ENCODE data around the gene VPS26A. TPM values are rescaled to one million over a fixed set of nuclear protein-coding genes. Genes with fewer than 3 reads are reported as not detected.

Gene VPS26A
- total and polyA plus RNA-seq, 2 experiments from 2014 or later = 29.0 to 41.6 TPM

DNA sequence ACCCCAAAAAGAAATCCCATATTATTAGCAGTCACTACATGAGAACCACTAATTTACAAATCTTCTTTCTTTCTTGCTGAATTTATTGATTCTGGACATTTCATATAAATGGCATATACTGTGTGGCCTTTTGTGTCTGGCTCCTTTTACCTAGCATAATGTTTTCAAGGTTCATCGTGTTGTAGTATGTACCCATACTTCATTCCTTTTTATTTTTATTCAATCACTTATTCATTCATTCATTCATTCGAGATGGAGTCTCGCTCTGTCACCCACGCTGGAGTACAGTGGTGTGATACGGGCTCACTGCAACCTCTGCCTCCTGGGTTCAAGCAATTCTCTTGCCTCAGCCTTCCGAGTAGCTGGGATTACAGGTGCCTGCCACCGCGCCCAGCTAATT lies 21.9 kb downstream of the VPS26A start:
- H3K27ac Mint-ChIP-seq = no peak overlapping the region
- Histone ChIP-seq H3K27ac (ENCODE audit: low read depth) (no peak overlapping the region), H3F3A (replicated peaks; ENCODE audit: low read depth) (no peaks in the 10 kb centered on the region), H3K4me3 (no peak overlapping the region), H3K36me3 (ENCODE audit: insufficient read depth) (no peaks in the 10 kb centered on the region), H3K9me2 (ENCODE audit: insufficient read depth) (no peaks in the 10 kb centered on the region), H3K27me3 (ENCODE audit: insufficient read depth) (no peaks in the 10 kb centered on the region), H2AFZ (no peak overlapping the region), H3K79me2 (replicated peaks; ENCODE audit: insufficient read depth) (peaks cover 65% of the 10 kb centered on the region), H3K4me1 (ENCODE audit: insufficient read depth) (no peaks in the 10 kb centered on the region), H4K20me1 (replicated peaks; ENCODE audit: insufficient read depth) (peaks cover 21% of the 10 kb centered on the region), H3K4me2 (no peak overlapping the region)
- no peaks in the 10 kb centered on the region for H3K27me3 Mint-ChIP-seq (ENCODE audit: insufficient read depth, low read depth, poor library complexity)
- no peaks in the 10 kb centered on the region for H3K9me3 Mint-ChIP-seq
- H3K36me3 Mint-ChIP-seq (ENCODE audit: low read depth) = no peaks in the 10 kb centered on the region
- no peak for ATAC-seq
- no peak for DNase-seq (ENCODE audit: low spot score)
- H3K4me1 Mint-ChIP-seq = no peaks in the 10 kb centered on the region
- no peak overlapping the region for H3K4me3 Mint-ChIP-seq
- TF ChIP-seq STAT1 (IDR thresholded peaks at IDR 0.05; ENCODE audit: unreplicated experiment) (no peak), JUNB (IDR thresholded peaks at IDR 0.05; ENCODE audit: unreplicated experiment) (no peak), EZH2 (IDR thresholded peaks at IDR 0.05; ENCODE audit: low read depth, unreplicated experiment) (no peak), CREB1 (CRISPR knock-in tag; IDR thresholded peaks at IDR 0.05; ENCODE audit: low read depth) (no peak), ZNF331 (CRISPR knock-in tag; IDR thresholded peaks at IDR 0.05; ENCODE audit: low read depth) (no peak), EZH2phosphoT487 (IDR thresholded peaks at IDR 0.05; ENCODE audit: unreplicated experiment) (no peak), NANOG (IDR thresholded peaks at IDR 0.05; ENCODE audit: borderline replicate concordance) (no peak), ZNF114 (CRISPR knock-in tag; IDR thresholded peaks at IDR 0.05) (no peak), POLR2AphosphoS5 (IDR thresholded peaks at IDR 0.05; ENCODE audit: low read depth) (no peak)
- TF ChIP-seq, protein P1, sequence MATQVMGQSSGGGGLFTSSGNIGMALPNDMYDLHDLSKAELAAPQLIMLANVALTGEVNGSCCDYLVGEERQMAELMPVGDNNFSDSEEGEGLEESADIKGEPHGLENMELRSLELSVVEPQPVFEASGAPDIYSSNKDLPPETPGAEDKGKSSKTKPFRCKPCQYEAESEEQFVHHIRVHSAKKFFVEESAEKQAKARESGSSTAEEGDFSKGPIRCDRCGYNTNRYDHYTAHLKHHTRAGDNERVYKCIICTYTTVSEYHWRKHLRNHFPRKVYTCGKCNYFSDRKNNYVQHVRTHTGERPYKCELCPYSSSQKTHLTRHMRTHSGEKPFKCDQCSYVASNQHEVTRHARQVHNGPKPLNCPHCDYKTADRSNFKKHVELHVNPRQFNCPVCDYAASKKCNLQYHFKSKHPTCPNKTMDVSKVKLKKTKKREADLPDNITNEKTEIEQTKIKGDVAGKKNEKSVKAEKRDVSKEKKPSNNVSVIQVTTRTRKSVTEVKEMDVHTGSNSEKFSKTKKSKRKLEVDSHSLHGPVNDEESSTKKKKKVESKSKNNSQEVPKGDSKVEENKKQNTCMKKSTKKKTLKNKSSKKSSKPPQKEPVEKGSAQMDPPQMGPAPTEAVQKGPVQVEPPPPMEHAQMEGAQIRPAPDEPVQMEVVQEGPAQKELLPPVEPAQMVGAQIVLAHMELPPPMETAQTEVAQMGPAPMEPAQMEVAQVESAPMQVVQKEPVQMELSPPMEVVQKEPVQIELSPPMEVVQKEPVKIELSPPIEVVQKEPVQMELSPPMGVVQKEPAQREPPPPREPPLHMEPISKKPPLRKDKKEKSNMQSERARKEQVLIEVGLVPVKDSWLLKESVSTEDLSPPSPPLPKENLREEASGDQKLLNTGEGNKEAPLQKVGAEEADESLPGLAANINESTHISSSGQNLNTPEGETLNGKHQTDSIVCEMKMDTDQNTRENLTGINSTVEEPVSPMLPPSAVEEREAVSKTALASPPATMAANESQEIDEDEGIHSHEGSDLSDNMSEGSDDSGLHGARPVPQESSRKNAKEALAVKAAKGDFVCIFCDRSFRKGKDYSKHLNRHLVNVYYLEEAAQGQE (IDR thresholded peaks at IDR 0.05; ENCODE audit: unreplicated experiment) = no peak
- TF ChIP-seq, protein P2, sequence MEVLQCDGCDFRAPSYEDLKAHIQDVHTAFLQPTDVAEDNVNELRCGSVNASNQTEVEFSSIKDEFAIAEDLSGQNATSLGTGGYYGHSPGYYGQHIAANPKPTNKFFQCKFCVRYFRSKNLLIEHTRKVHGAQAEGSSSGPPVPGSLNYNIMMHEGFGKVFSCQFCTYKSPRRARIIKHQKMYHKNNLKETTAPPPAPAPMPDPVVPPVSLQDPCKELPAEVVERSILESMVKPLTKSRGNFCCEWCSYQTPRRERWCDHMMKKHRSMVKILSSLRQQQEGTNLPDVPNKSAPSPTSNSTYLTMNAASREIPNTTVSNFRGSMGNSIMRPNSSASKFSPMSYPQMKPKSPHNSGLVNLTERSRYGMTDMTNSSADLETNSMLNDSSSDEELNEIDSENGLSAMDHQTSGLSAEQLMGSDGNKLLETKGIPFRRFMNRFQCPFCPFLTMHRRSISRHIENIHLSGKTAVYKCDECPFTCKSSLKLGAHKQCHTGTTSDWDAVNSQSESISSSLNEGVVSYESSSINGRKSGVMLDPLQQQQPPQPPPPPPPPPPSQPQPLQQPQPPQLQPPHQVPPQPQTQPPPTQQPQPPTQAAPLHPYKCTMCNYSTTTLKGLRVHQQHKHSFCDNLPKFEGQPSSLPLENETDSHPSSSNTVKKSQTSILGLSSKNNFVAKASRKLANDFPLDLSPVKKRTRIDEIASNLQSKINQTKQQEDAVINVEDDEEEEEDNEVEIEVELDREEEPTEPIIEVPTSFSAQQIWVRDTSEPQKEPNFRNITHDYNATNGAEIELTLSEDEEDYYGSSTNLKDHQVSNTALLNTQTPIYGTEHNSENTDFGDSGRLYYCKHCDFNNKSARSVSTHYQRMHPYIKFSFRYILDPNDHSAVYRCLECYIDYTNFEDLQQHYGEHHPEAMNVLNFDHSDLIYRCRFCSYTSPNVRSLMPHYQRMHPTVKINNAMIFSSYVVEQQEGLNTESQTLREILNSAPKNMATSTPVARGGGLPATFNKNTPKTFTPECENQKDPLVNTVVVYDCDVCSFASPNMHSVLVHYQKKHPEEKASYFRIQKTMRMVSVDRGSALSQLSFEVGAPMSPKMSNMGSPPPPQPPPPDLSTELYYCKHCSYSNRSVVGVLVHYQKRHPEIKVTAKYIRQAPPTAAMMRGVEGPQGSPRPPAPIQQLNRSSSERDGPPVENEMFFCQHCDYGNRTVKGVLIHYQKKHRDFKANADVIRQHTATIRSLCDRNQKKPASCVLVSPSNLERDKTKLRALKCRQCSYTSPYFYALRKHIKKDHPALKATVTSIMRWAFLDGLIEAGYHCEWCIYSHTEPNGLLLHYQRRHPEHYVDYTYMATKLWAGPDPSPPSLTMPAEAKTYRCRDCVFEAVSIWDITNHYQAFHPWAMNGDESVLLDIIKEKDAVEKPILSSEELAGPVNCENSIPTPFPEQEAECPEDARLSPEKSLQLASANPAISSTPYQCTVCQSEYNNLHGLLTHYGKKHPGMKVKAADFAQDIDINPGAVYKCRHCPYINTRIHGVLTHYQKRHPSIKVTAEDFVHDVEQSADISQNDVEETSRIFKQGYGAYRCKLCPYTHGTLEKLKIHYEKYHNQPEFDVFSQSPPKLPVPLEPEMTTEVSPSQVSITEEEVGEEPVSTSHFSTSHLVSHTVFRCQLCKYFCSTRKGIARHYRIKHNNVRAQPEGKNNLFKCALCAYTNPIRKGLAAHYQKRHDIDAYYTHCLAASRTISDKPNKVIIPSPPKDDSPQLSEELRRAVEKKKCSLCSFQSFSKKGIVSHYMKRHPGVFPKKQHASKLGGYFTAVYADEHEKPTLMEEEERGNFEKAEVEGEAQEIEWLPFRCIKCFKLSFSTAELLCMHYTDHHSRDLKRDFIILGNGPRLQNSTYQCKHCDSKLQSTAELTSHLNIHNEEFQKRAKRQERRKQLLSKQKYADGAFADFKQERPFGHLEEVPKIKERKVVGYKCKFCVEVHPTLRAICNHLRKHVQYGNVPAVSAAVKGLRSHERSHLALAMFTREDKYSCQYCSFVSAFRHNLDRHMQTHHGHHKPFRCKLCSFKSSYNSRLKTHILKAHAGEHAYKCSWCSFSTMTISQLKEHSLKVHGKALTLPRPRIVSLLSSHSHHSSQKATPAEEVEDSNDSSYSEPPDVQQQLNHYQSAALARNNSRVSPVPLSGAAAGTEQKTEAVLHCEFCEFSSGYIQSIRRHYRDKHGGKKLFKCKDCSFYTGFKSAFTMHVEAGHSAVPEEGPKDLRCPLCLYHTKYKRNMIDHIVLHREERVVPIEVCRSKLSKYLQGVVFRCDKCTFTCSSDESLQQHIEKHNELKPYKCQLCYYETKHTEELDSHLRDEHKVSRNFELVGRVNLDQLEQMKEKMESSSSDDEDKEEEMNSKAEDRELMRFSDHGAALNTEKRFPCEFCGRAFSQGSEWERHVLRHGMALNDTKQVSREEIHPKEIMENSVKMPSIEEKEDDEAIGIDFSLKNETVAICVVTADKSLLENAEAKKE (CRISPR knock-in tag; IDR thresholded peaks at IDR 0.05) = no peak
- TF ChIP-seq, protein P3, sequence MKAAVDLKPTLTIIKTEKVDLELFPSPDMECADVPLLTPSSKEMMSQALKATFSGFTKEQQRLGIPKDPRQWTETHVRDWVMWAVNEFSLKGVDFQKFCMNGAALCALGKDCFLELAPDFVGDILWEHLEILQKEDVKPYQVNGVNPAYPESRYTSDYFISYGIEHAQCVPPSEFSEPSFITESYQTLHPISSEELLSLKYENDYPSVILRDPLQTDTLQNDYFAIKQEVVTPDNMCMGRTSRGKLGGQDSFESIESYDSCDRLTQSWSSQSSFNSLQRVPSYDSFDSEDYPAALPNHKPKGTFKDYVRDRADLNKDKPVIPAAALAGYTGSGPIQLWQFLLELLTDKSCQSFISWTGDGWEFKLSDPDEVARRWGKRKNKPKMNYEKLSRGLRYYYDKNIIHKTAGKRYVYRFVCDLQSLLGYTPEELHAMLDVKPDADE (IDR thresholded peaks at IDR 0.05) = no peak
- TF ChIP-seq, protein P4, sequence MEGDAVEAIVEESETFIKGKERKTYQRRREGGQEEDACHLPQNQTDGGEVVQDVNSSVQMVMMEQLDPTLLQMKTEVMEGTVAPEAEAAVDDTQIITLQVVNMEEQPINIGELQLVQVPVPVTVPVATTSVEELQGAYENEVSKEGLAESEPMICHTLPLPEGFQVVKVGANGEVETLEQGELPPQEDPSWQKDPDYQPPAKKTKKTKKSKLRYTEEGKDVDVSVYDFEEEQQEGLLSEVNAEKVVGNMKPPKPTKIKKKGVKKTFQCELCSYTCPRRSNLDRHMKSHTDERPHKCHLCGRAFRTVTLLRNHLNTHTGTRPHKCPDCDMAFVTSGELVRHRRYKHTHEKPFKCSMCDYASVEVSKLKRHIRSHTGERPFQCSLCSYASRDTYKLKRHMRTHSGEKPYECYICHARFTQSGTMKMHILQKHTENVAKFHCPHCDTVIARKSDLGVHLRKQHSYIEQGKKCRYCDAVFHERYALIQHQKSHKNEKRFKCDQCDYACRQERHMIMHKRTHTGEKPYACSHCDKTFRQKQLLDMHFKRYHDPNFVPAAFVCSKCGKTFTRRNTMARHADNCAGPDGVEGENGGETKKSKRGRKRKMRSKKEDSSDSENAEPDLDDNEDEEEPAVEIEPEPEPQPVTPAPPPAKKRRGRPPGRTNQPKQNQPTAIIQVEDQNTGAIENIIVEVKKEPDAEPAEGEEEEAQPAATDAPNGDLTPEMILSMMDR (conservative IDR thresholded peaks at IDR 0.05; ENCODE audit: low read depth in 2 of 2) = no peak

Data from GM23338 (cell line).